ENCODE data around the gene ATRNL1. TPM values are rescaled to one million over a fixed set of nuclear protein-coding genes. Genes with fewer than 3 reads are reported as not detected.

The ATRNL1 gene
- total RNA-seq, 1 experiment from 2014 or later = 0.12 TPM

DNA sequence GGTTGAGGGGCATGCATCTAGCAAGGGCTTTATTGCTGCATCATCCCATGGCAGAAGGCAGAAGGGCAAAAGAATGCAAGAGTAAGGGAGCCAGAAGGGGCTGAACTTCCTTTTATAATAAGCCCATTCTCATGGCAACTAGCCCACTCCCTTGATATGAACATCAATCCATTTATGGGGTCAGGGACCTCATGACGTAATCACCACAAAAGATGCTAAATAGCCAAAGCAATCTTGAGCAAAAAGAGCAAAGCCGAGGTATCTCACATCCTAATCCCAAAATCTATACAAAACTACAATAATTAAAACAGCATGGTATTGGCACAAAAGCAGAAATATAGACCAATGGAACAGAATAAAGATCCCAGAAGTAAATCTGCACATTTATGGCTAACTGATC, 499.9 kb downstream of the ATRNL1 start:
- DNase-seq (ENCODE audit: low read depth) = no peak

DNA sequence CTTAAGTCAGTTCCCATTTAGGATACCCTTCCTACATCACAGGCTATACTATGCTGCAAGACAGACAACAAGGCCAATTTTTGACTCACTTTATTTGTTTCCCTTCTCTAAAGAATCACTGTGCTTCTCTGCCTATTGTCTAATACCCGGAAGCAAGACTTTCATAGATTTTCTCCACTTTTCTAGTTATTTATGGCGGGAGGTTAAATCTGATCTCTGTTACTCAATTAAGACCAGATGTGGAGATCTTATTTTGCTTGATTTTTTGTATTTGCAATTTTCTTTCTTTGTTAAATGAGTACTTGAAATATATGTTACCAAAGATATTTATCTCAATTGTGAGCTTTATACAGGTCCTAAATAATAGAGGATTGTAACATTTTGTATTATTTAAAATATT, 511.5 kb downstream of the ATRNL1 start:
- no peak for DNase-seq (ENCODE audit: low read depth)

- DNase-seq (ENCODE audit: low read depth) = no peak
These were observed 512.9 kb downstream of the ATRNL1 start for GRCh38 chr10:115606086-115606485.

GRCh38 chr10:115606741-115607140, 513.6 kb downstream of the ATRNL1 start:
- no peak for DNase-seq (ENCODE audit: low read depth)

DNA sequence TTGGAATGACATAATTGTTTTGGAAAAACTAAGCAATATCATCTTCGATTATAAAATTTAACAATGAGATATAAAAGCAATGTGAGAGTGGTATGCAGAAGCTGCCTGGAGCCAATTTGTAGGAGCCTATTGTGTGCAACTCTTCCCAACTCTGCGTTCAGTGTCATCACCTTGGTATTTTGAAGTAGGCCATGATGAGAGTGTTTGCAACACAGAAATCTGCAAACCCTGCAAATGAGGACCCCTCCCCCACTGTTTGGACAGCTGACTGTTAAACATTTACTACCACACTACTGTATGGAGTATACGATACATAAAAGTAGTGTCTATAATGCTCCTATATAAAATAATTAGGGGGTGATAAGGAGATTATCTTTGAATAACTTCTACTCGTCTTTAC, 531.3 kb downstream of the ATRNL1 start:
- no peak for DNase-seq (ENCODE audit: low read depth)

- DNase-seq (ENCODE audit: low read depth) = no peak
These were observed 535.5 kb downstream of the ATRNL1 start for GRCh38 chr10:115628616-115629015.

- DNase-seq (ENCODE audit: low read depth) = no peak
These were observed 545.1 kb downstream of the ATRNL1 start for GRCh38 chr10:115638246-115638645.

DNA sequence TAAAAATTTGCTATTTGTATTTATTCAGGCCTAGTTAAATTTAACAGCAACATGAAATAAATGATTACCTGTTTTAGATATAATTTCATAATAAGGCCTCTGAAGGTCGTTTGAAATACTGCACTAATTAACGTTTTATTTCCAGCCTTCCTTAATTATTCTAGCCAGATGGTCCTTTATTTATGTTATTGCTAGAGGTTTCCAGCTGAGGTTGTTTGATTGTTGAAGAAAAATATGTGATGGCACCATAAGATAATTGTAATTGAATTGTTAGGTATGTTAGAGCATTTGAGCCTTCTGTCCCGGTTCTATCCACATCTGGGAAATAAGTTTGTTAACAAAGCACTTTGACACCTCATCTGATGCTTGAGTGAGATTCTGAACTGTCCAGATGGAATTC, 556.1 kb downstream of the ATRNL1 start:
- DNase-seq (ENCODE audit: low read depth) = no peak

DNA sequence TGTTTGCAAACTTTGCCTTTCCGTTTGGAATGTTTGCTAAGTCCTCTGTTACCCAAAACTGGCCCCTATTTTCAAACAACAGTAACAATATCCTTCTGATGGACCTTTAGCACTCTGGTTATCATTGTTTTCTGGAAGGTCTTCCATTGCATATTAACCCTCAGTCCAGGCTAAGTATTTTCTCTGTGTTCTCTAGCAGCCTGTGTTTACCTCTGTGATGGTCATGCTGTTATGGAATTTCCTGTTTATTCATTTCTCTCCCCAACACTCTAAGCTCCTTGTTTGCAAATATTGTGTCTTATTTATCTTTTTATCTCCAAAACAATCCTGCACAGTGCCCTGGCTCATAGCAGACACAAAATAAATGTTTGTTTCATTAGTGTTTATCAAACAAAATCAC, 560.3 kb downstream of the ATRNL1 start:
- DNase-seq (ENCODE audit: low read depth) = no peak

GRCh38 chr10:115654961-115655360, 561.8 kb downstream of the ATRNL1 start:
- no peak for DNase-seq (ENCODE audit: low read depth)

DNA sequence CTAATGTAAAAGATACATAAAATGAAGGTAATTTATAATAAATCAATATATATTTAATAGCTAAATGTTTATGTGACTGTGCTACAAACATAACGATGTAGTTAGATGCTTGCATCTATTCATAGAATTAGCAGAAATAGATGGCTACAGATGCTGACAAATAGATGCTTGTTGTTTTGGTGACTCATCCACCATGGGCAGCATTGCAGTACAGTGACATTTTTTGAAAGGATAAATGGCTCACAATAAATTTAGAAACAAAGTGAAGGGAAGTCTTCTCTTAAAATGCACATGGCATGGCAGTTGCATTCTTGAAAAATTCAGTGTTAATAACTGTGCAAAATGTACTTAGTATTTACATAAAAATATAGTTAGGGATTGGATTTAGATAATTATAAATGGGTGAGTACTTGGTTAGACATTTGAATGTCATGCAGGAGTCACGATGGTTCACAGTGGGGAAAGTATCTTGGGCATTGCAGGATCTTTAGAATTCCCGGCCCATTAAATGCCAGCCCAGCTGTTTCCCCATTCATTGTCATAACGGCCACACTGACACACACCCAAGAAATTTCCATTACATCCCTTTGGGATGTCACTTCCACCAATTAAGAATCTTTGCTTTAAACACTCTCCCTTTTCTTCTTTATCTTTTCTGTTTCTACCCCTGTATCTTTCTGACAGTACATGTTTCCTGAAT, 564.1 kb downstream of the ATRNL1 start:
- DNase-seq (ENCODE audit: low read depth) = peak; percentile 9

DNA sequence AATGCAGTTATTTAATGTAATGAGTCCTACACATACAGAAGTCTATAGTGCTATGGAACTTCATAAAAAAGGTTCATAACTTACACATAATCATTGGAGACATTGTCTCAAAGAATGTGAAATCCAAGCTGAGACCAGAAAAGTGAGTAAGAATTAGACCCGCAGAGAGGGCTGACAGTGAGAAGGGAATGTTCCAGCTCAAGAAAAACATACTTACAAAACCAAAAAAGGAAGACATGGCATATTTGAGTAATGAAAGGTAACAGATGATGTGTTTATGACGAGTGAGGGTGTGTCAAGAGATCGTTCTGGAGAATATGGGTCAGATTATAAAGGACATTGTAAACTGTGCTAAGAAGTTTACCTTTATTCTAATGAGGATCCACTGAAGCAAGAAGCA, 566.5 kb downstream of the ATRNL1 start:
- no peak for DNase-seq (ENCODE audit: low read depth)

GRCh38 chr10:115660391-115660790, 567.2 kb downstream of the ATRNL1 start:
- no peak for DNase-seq (ENCODE audit: low read depth)

- no peak for DNase-seq (ENCODE audit: low read depth)
These were observed 569.3 kb downstream of the ATRNL1 start for GRCh38 chr10:115662422-115662821.

DNA sequence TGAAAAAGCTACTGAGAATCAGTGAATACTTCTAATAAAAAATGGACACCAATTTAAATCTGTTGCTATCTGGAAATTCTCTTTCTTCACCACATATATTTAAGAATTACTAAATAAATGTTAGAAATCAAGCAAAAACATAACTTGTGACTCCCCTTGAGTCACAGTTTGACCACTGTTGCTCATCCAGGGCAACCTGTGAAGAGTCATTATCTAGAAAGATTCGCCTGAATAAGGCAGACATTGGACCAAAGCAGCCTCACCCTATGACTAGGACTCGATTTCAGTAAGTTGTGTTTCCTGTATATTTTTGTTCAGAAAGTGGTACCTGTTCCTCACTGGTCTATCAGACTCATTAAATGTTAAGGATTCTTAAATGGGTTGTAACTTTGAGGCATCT, 572.4 kb downstream of the ATRNL1 start:
- no peak for DNase-seq (ENCODE audit: low read depth)

DNA sequence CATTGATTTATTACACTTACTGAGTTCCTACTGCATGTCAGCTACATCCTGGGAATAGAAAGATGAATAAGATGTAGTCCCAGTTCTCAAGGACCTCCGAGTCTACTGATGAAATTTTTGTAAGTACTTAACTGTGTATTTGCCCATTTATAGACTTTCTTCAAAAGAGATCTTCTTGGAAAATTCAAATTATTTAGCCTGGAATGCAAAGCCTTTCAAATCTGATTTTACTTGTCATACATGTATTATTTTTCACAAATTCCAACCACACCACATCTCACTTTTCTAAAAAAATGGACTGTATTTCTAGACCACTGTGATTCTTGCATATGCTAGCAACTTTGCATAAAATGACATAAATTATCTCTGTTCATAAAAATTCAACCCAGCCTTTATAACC, 581.3 kb downstream of the ATRNL1 start:
- no peak for DNase-seq (ENCODE audit: low read depth)

- DNase-seq (ENCODE audit: low read depth) = no peak
These were observed 603.6 kb downstream of the ATRNL1 start for GRCh38 chr10:115696747-115697146.

DNA sequence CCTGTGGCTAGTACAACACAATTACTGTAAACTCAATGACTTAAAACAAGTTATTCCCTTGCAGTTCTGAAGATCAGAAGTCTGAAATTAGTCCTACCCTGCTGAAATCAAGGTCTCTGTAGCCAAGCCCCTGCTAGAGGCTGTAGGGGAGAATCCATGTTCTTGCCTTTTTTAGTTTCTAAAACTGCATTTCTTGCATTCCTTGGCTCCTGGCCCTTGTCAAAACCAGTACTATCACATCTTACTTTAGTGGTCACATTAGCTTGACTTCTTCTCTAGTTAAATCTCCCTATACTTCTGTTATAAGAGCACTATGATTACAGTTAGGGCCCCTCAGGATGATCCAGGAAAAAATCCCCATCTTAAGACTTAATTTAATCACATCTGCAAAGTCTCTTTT, 612.9 kb downstream of the ATRNL1 start:
- DNase-seq (ENCODE audit: low read depth) = no peak

GRCh38 chr10:115706488-115707076, 613.4 kb downstream of the ATRNL1 start:
- peak; percentile 1 for DNase-seq (ENCODE audit: low read depth)

- DNase-seq (ENCODE audit: low read depth) = no peak
These were observed 617.0 kb downstream of the ATRNL1 start for GRCh38 chr10:115710136-115710535.

DNA sequence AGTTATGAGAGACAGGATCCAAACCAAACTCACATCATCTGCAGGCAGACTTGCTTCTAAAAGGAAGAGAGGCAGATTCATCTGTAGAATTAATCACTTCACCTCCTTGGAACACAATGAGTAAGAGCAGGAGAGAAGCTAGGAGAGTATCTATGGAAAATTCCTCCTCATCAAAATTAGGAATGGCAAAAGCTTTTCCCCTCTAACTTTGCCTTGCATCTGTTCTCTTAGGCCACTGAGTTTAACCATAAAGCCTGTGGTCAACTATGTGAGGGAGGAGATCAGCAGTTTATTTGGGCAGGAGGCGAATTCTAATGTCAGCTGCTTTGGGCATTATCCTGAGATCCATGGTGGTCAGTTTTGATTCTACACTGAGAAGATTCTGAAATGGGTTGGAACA, 618.1 kb downstream of the ATRNL1 start:
- no peak for DNase-seq (ENCODE audit: low read depth)

DNA sequence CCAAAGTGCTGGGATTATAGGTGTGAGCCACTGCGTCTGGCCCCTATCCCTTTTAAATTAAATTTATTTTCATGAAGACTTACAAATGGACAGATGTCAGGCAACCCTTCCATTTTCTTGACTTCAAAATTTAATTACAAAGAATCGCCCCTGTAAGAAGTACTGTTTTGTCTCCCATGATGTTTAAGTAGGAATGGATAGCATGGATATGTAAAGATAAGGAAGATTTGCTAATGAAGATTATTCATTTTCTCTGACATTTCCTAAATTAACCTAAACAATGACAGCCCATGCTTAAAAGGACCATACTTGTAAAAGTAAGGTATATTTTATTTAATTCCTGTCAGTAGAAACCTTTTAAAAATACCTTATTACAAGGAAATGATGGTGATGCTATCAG, 627.0 kb downstream of the ATRNL1 start:
- DNase-seq (ENCODE audit: low read depth) = no peak

DNA sequence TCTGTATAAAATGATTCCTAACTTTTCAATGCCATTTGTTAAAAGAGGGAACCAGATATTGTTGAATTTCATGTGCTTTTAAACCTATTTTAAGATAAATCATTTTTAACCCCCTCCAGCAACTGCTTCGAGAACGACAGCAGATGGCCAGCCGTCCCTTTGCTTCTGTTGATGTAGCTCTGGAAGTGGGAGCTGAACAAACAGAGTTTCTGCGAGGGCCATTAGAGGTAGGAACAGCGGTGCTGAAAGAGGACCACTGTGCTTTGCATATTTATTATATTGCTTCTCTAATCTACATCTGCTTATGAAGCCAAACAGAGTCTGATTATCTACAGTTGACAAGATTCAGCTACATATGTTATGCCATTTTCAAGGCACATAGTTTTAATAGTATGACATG, 634.0 kb downstream of the ATRNL1 start:
- DNase-seq (ENCODE audit: low read depth) = no peak

DNA sequence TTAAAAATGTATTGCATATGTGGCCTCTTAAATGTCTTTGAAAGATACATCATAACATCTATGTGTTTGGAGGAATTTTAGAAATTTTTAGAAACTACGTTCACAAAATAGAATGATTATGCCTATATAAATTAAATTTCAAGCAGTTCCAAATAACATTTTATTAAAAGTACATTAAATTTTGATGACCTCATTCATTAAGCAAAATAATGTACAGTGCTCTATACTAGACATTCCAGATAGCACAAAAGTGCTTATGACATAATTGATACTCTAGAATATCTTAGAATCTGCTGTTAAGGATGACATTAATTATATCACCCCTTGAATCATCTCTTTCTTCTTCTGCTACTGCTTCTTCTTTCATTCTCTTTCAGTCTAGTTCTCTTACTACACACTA, 650.9 kb downstream of the ATRNL1 start:
- DNase-seq (ENCODE audit: low read depth) = no peak
